Activated naive CD4-positive, alpha-beta T cell treated with anti-CD3 and anti-CD28 coated beads, Interleukin-2, amount 10 ng/mL, durations not matched to agents 7 days and 5 days (primary cell): Measurements from ENCODE around the gene MCUB.
"Not testable (repeated sequence)": the region's sequence is repeated elsewhere in the genome, so short reads cannot be mapped to it uniquely, and the experiment has no call there.

Experiments
- CTCF ChIA-PET: fragments of 350-600 bp; sonication (Branson Sonifier 250); formaldehyde crosslinking; loops from one replicate; lab custom pipeline; 2021; ENCODE audit warnings: antibody characterized with exemption; lab: Charles Lee
- DNase-seq: peaks from one replicate; pipeline ENCODE4 v3.0.0-alpha.2; 2020
- H3K27ac Mint-ChIP-seq: one replicate; pipeline ENCODE4 v1.8.0; 2021; ENCODE audit warnings: mild to moderate bottlenecking, moderate library complexity, mixed read lengths
- H3K27me3 Mint-ChIP-seq: one replicate; pipeline ENCODE4 v1.8.0; 2021; ENCODE audit warnings: mild to moderate bottlenecking, mixed read lengths
- H3K36me3 Mint-ChIP-seq: one replicate; pipeline ENCODE4 v1.8.0; 2021; ENCODE audit warnings: mixed read lengths
- H3K4me1 Mint-ChIP-seq: one replicate; pipeline ENCODE4 v1.8.0; 2021; ENCODE audit warnings: mixed read lengths
- H3K4me3 Mint-ChIP-seq: one replicate; pipeline ENCODE4 v1.8.0; 2021; ENCODE audit warnings: mild to moderate bottlenecking, moderate library complexity, mixed read lengths
- H3K9me3 Mint-ChIP-seq: one replicate; pipeline ENCODE4 v1.8.0; 2021; ENCODE audit warnings: mixed read lengths

The MCUB gene

GRCh38 chr4:109559983-109560686 lies at the start of gene MCUB:
Gene MCUB (plus strand): TSS chr4:109560246. CDS start chr4:109560338, 92 bp downstream.
- peaks cover 4% of the 10 kb centered on the region for H3K27me3 Mint-ChIP-seq
- peak within 1 kb of the TSS; percentile 96 for H3K4me3 Mint-ChIP-seq
- CTCF ChIA-PET: interaction anchor here (0.7 to 1.4 kb wide), 5 partner anchors 14 to 136 kb away, joined by 3 to 5 read pairs (median 3); no protein-coding TSS in a partner anchor
- H3K27ac Mint-ChIP-seq: peak within 1 kb of the TSS; percentile 99
- peaks cover 1% of the 10 kb centered on the region for H3K9me3 Mint-ChIP-seq
- H3K4me1 Mint-ChIP-seq: peaks cover 54% of the 10 kb centered on the region
- peak; percentile 96 for DNase-seq
- H3K36me3 Mint-ChIP-seq: peaks cover 54% of the 10 kb centered on the region

DNA sequence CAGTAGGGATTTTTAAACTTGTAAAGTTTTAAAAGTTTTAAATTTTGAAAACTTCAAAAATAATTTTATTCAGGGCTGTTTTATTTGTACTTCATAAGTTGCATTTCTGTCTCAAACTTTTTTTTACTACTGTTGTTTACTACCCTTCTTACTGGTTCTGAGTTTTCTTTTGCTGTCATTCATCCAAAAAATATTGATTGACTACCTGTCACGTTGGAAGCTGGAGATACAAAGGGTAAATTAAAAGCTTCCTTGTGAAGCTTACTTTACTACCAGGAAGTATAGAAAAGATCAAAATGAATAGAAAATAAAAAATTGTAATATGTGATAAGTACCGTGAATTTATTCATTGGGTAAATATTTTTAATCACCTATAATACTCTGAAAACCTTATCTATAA lies 49.4 kb upstream of the MCUB start:
- H3K36me3 Mint-ChIP-seq: peaks cover 39% of the 10 kb centered on the region

GRCh38 chr4:109511414-109511813 lies 48.6 kb upstream of the MCUB start:
- Mint-ChIP-seq H3K27ac (no peak overlapping the region), H3K9me3 (no peaks in the 10 kb centered on the region), H3K4me3 (no peak overlapping the region), H3K27me3 (no peaks in the 10 kb centered on the region), H3K36me3 (peaks cover 36% of the 10 kb centered on the region), H3K4me1 (no peaks in the 10 kb centered on the region)
- no peak for DNase-seq
- CTCF ChIA-PET: no interaction called here

More for the DNA sequence above, 49.4 kb upstream of the MCUB start:
- CTCF ChIA-PET: no interaction called here
- H3K9me3 Mint-ChIP-seq: no peaks in the 10 kb centered on the region
- no peak overlapping the region for H3K4me3 Mint-ChIP-seq
- no peaks in the 10 kb centered on the region for H3K4me1 Mint-ChIP-seq
- DNase-seq: no peak
- no peak overlapping the region for H3K27ac Mint-ChIP-seq
- no peaks in the 10 kb centered on the region for H3K27me3 Mint-ChIP-seq

DNA sequence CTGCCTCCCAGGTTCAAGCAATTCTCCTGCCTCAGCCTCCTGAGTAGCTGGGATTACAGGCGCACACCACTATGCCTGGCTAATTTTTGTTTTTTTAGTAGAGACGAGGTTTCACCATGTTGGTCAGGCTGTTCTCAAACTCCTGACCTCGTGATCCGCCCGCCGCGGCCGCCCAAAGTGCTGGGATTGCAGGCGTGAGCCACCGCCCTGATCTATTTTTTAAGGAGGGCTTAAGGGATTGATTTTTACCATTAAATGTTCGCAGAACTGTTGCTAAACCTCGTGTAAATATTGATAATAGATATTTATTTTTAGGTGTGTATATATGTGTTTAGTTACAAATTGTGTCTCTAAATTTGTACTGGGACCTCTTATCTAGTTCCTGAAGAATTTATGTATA lies 46.7 kb upstream of the MCUB start:
- CTCF ChIA-PET, H3K4me1 Mint-ChIP-seq, H3K9me3 Mint-ChIP-seq, H3K27ac Mint-ChIP-seq, DNase-seq, H3K27me3 Mint-ChIP-seq, H3K4me3 Mint-ChIP-seq: not testable (repeated sequence)
- peaks cover 42% of the 10 kb centered on the region for H3K36me3 Mint-ChIP-seq

GRCh38 chr4:109532182-109532581 lies 27.9 kb upstream of the MCUB start:
- H3K27me3 Mint-ChIP-seq: no peaks in the 10 kb centered on the region
- no peak overlapping the region for H3K27ac Mint-ChIP-seq
- H3K36me3 Mint-ChIP-seq: peaks cover 51% of the 10 kb centered on the region
- no peaks in the 10 kb centered on the region for H3K9me3 Mint-ChIP-seq
- no peak overlapping the region for H3K4me3 Mint-ChIP-seq
- CTCF ChIA-PET: no interaction called here
- no peak for DNase-seq
- H3K4me1 Mint-ChIP-seq: no peaks in the 10 kb centered on the region

GRCh38 chr4:109545401-109545800 lies 14.6 kb upstream of the MCUB start:
- Mint-ChIP-seq H3K36me3 (peaks cover 46% of the 10 kb centered on the region), H3K4me3 (no peak overlapping the region), H3K9me3 (peaks cover 4% of the 10 kb centered on the region), H3K4me1 (peaks cover 14% of the 10 kb centered on the region), H3K27ac (no peak overlapping the region), H3K27me3 (no peaks in the 10 kb centered on the region)
- DNase-seq: no peak
- CTCF ChIA-PET: interaction anchor here (1.3 kb wide), 1 partner anchor 112 kb away, joined by 3 read pairs; no protein-coding TSS in a partner anchor

DNA sequence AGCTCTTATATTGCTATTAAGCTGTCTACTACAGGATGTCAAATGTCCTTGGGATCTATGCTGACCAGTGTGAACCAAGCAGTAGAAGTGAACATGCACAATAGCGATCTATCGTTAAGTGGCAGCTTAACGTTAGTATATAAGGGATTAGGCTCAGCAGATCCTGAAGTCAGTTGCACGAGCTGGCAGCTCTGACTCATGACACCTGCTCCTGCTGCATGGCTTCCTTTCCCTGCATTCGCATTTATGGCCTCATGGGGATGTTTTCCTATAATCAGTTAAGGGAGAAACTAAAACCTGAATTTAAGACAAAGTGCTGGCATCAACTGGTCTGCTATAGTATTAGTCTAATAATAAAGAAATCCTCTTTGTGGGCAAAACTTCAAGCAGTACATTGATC lies 12.7 kb upstream of the MCUB start:
- Mint-ChIP-seq H3K27ac (no peak overlapping the region), H3K36me3 (peaks cover 39% of the 10 kb centered on the region), H3K9me3 (peaks cover 4% of the 10 kb centered on the region), H3K27me3 (no peaks in the 10 kb centered on the region), H3K4me3 (no peak overlapping the region), H3K4me1 (peaks cover 14% of the 10 kb centered on the region)
- CTCF ChIA-PET: no interaction called here
- DNase-seq: no peak

DNA sequence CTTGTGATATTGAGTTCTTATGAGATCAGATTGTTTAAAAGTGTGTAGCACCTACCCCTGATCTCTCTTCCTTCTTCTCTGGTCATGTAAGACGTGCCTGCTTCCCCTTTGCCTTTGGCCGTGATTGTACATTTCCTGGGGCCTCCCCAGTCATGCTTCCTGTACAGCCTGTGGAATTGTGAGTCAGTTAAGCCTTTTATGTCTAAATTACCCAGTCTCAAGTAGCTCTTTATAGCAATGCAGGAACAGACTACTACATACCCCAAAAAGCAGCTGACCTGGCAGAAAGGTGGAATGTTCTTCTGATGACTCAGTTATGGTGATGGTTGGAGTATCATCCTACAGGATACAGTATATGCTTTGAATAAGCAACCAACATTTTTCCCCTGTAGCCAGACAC lies 11.4 kb upstream of the MCUB start:
- H3K27ac Mint-ChIP-seq: no peak overlapping the region
- H3K27me3 Mint-ChIP-seq: no peaks in the 10 kb centered on the region
- no peak overlapping the region for H3K4me3 Mint-ChIP-seq
- peaks cover 4% of the 10 kb centered on the region for H3K9me3 Mint-ChIP-seq
- DNase-seq: peak; percentile 29
- CTCF ChIA-PET: no interaction called here
- H3K36me3 Mint-ChIP-seq: peaks cover 36% of the 10 kb centered on the region
- peaks cover 14% of the 10 kb centered on the region for H3K4me1 Mint-ChIP-seq

GRCh38 chr4:109552237-109552636 lies 7.8 kb upstream of the MCUB start:
- peaks cover 6% of the 10 kb centered on the region for H3K9me3 Mint-ChIP-seq
- CTCF ChIA-PET: interaction anchor here (0.7 to 1.1 kb wide), 2 partner anchors 105 to 119 kb away, joined by 3 read pairs; no protein-coding TSS in a partner anchor
- H3K4me1 Mint-ChIP-seq: peaks cover 14% of the 10 kb centered on the region
- no peak overlapping the region for H3K27ac Mint-ChIP-seq
- DNase-seq: no peak
- no peak overlapping the region for H3K4me3 Mint-ChIP-seq
- peaks cover 39% of the 10 kb centered on the region for H3K36me3 Mint-ChIP-seq
- H3K27me3 Mint-ChIP-seq: no peaks in the 10 kb centered on the region

- Mint-ChIP-seq H3K27me3 (no peaks in the 10 kb centered on the region), H3K4me3 (no peak overlapping the region), H3K4me1 (peaks cover 13% of the 10 kb centered on the region), H3K9me3 (peaks cover 6% of the 10 kb centered on the region), H3K36me3 (peaks cover 37% of the 10 kb centered on the region), H3K27ac (no peak overlapping the region)
- CTCF ChIA-PET: no interaction called here
- DNase-seq: no peak
These were observed 6.9 kb upstream of the MCUB start for GRCh38 chr4:109553130-109553529.

DNA sequence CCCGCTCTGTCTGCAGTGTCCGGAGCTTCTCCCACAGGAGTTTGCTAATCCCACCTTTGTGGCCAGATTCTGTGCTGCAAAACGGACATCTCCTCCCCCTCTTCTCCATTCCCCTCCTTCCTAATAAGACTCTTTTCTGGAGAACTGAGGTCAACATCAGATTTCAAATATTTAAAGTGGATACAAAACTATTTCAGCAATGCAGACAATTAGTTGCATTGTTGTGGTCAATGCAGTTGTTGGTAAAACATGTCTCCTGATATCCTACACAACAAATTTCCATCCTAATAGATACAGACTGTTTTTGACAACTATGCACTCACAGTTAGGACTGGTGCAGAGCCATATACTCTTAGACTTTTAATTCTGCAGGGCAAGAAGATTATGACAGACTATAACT lies 5.1 kb upstream of the MCUB start:
- no peak for DNase-seq
- Mint-ChIP-seq H3K4me3 (no peak overlapping the region), H3K27ac (no peak overlapping the region), H3K4me1 (peaks cover 15% of the 10 kb centered on the region), H3K36me3 (peaks cover 26% of the 10 kb centered on the region), H3K9me3 (peaks cover 1% of the 10 kb centered on the region), H3K27me3 (peaks cover 3% of the 10 kb centered on the region)
- CTCF ChIA-PET: no interaction called here

GRCh38 chr4:109557433-109557832 lies 2.6 kb upstream of the MCUB start:
- Mint-ChIP-seq H3K27ac (no peak overlapping the region), H3K36me3 (peaks cover 43% of the 10 kb centered on the region), H3K4me3 (no peak overlapping the region), H3K9me3 (peaks cover 1% of the 10 kb centered on the region), H3K4me1 (peaks cover 27% of the 10 kb centered on the region), H3K27me3 (peaks cover 4% of the 10 kb centered on the region)
- DNase-seq: no peak
- CTCF ChIA-PET: no interaction called here

DNA sequence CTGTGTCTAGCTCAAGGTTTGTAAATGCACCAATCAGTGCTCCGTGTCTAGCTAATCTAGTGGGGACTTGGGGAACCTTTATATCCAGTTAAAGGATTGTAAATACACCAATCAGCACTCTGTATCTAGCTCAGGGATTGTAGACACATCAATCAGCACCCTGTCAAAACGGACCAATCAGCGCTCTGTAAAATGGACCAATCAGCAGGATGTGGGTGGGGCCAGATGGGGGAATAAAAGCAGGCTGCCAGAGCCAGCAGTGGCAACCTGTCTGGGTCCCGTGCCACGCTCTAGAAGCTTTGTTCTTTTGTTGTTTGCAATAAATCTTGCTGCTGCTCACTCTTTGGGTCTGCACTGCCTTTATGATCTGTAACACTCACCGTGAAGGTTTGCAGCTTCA lies 2.0 kb upstream of the MCUB start:
- Mint-ChIP-seq H3K27ac (peak overlapping the region; percentile 99), H3K4me3 (peak overlapping the region; percentile 96), H3K4me1 (peaks cover 34% of the 10 kb centered on the region), H3K36me3 (peaks cover 49% of the 10 kb centered on the region)
- DNase-seq: peak; percentile 44
- CTCF ChIA-PET, H3K27me3 Mint-ChIP-seq, H3K9me3 Mint-ChIP-seq: not testable (repeated sequence)

DNA sequence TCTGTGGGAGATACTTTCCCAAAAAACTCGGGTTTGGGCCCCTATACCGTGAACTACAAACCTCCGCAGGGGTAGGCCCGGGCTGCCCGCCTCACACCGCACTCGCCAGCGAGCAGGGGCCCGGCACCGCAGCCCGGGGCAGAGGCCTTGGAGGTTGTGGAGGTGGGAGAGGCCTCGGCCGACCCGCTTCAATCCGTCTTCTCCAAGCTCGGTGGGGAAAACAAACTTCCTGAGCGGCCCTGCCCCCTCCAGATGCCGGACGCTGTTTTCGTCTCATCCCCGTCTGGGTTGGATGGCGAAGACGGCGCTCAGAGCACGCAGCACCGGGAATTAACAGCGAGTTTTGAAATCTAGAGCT lies 442 bp upstream of the MCUB start:
- Mint-ChIP-seq H3K27me3 (peaks cover 4% of the 10 kb centered on the region), H3K9me3 (peaks cover 1% of the 10 kb centered on the region), H3K4me1 (peaks cover 48% of the 10 kb centered on the region), H3K27ac (peak overlapping the region; percentile 99), H3K4me3 (peak overlapping the region; percentile 96), H3K36me3 (peaks cover 52% of the 10 kb centered on the region)
- DNase-seq: peak; percentile 68
- CTCF ChIA-PET: interaction anchor here (0.6 to 1.4 kb wide), 7 partner anchors 9 to 136 kb away, joined by 3 to 5 read pairs (median 3); partner anchors contain the start of gene SEC24B
